PC-3 (cell line): ENCODE data around the gene ADK. TPM values are rescaled to one million over a fixed set of nuclear protein-coding genes. Genes with fewer than 3 reads are reported as not detected.

Source experiments
- ATAC-seq: fragments of 200-7000 bp; cut with Tn5 transposase; 2 replicates; pipeline ENCODE4 v1.9.1; 2020; ENCODE audit warnings: mild to moderate bottlenecking, moderate library complexity
- BruUV-seq: library from RNA; stranded (reverse); fragments of 400-500 nt; replicated peaks from 2 replicates; lab custom pipeline; 2021; lab: Mats Ljungman, UMichigan
- CTCF ChIA-PET: fragments of 300-600 bp; sonication (Branson Sonifier 250); formaldehyde crosslinking; loops from one replicate; lab custom pipeline; 2022; ENCODE audit warnings: antibody characterized with exemption; lab: Charles Lee
- POLR2A ChIA-PET: fragments of 300-600 bp; sonication (Branson Sonifier 250); formaldehyde crosslinking; loops from one replicate; lab custom pipeline; 2022; ENCODE audit warnings: antibody characterized with exemption; ENCODE audit not compliant: unreplicated experiment; lab: Charles Lee
- DNase-seq: peaks from one replicate; pipeline ENCODE4 v3.0.0-alpha.2; 2015
- H2AFZ ChIP-seq: fragments of 300-600 bp; sonication (generic); 2 replicates; pipeline ENCODE4 v1.6.0; 2016; ENCODE audit warnings: antibody characterized with exemption, low read length
- H3F3A ChIP-seq: fragments of 300-600 bp; sonication (generic); one replicate; pipeline ENCODE4 v1.6.0; 2017; ENCODE audit warnings: antibody characterized with exemption, low read length, control low read depth, mild to moderate bottlenecking; ENCODE audit not compliant: unreplicated experiment
- H3K27ac ChIP-seq: fragments of 300-600 bp; sonication (generic); 2 replicates; pipeline ENCODE4 v1.5.1; 2016; ENCODE audit warnings: mild to moderate bottlenecking, low read length
- H3K27me3 ChIP-seq: fragments of 300-600 bp; sonication (generic); 2 replicates; pipeline ENCODE4 v1.6.1; 2016; ENCODE audit warnings: low read length, mixed read lengths
- H3K36me3 ChIP-seq: fragments of 300-600 bp; sonication (generic); 2 replicates; pipeline ENCODE4 v1.6.1; 2016; ENCODE audit warnings: low read depth, mixed run types, low read length, mixed read lengths
- H3K4me1 ChIP-seq: fragments of 300-600 bp; sonication (generic); 2 replicates; pipeline ENCODE4 v1.5.1; 2016; ENCODE audit warnings: low read length; ENCODE audit not compliant: insufficient read depth
- H3K4me2 ChIP-seq: fragments of 300-600 bp; sonication (generic); 2 replicates; pipeline ENCODE4 v1.6.0; 2016; ENCODE audit warnings: low read length
- H3K4me3 ChIP-seq: fragments of 300-600 bp; sonication (generic); 2 replicates; pipeline ENCODE4 v1.5.1; 2016; ENCODE audit warnings: mild to moderate bottlenecking, low read length, mixed read lengths
- H3K79me2 ChIP-seq: fragments of 300-600 bp; sonication (generic); 2 replicates; pipeline ENCODE4 v1.6.1; 2017; ENCODE audit warnings: low read length, mixed read lengths
- H3K9ac ChIP-seq: fragments of 300-600 bp; sonication (generic); 2 replicates; pipeline ENCODE4 v1.6.0; 2016; ENCODE audit warnings: mild to moderate bottlenecking, low read length
- H3K9me2 ChIP-seq: fragments of 300-600 bp; sonication (generic); replicated peaks from 2 replicates; pipeline ENCODE4 v1.6.1; 2016; ENCODE audit warnings: mixed run types, low read length, mixed read lengths
- H3K9me3 ChIP-seq: fragments of 300-600 bp; sonication (generic); 2 replicates; pipeline ENCODE4 v1.6.1; 2016; ENCODE audit warnings: low read length, mixed read lengths
- H4K20me1 ChIP-seq: fragments of 300-600 bp; sonication (generic); 2 replicates; pipeline ENCODE4 v1.6.1; 2016; ENCODE audit warnings: low read length, mixed read lengths
- EZH2 ChIP-seq: fragments of 300-600 bp; sonication (generic); IDR thresholded peaks from one replicate; pipeline ENCODE4 v1.6.1; 2017; ENCODE audit warnings: antibody characterized with exemption, mild to moderate bottlenecking, low read length; ENCODE audit not compliant: unreplicated experiment
- EZH2phosphoT487 ChIP-seq: fragments of 300-600 bp; sonication (generic); IDR thresholded peaks from 2 replicates; pipeline ENCODE4 v1.6.1; 2018; ENCODE audit warnings: mild to moderate bottlenecking, antibody characterized with exemption, low read length, borderline replicate concordance
- intact Hi-C: fragments of 100-400 bp; cut with micrococcal nuclease; formaldehyde crosslinking; loops from 2 replicates; pipeline ENCODE4 v1.9.0; 2023
- total RNA-seq: library from RNA; depleted of rRNA; stranded (reverse); fragments of >200 nt; gene quantifications from 2 replicates; pipeline ENCODE4 v1.2.3, GENCODE V29; 2014
- TF ChIP-seq, protein P1 (sequence below): fragments of 300-600 bp; sonication (generic); conservative IDR thresholded peaks from 2 replicates; pipeline ENCODE4 v1.5.1; 2017; ENCODE audit warnings: antibody characterized with exemption, low read depth, mild to moderate bottlenecking, low read length

ADK gene
- total RNA-seq, 1 experiment from 2014 or later: 256 TPM

DNA sequence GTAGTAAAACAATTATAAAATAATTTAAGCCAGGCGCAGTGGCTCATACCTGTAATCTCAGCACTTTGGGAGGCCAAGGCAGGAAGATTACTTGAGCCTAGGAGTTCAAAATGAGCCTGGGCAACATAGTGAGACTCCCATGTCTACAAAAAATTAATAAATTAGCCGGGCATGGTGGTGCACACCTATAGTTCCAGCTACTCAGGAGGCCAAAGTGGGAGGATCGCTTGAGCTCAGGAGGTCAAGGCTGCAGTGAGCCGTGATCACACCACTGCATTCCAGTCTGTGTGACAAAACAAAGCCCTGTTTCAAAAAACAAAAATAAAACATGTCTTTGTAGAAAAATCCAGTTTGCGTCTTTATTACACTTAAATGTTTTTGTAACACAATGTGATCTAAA lies 533.4 kb downstream of the ADK start:
- CTCF ChIA-PET: no interaction called here
- Histone ChIP-seq H3K36me3 (0 out of 2 replicates have a peak, but pooled peaks cover 4% of the 10 kb centered on the region), H3K9me3 (no peaks in the 10 kb centered on the region), H2AFZ (no peak overlapping the region), H3K4me1 (peaks cover 5% of the 10 kb centered on the region), H4K20me1 (no peaks in the 10 kb centered on the region), H3K9ac (no peak overlapping the region), H3K9me2 (no peaks in the 10 kb centered on the region), H3K4me3 (no peak overlapping the region), H3K27ac (no peak overlapping the region), H3K4me2 (no peak overlapping the region), H3K27me3 (no peaks in the 10 kb centered on the region), H3F3A (no peaks in the 10 kb centered on the region), H3K79me2 (no peaks in the 10 kb centered on the region)
- POLR2A ChIA-PET: interaction anchor here (0.6 to 0.7 kb wide), 3 partner anchors 8 to 350 kb away, joined by 3 to 4 read pairs (median 3); no protein-coding TSS in a partner anchor
- intact Hi-C loops: loop anchor here (5.0 kb wide), 1 partner anchor 138 kb away; no protein-coding TSS in a partner anchor
- ATAC-seq: no peak
- BruUV-seq: no TSS peak
- no peak for DNase-seq
- TF ChIP-seq, protein P1, sequence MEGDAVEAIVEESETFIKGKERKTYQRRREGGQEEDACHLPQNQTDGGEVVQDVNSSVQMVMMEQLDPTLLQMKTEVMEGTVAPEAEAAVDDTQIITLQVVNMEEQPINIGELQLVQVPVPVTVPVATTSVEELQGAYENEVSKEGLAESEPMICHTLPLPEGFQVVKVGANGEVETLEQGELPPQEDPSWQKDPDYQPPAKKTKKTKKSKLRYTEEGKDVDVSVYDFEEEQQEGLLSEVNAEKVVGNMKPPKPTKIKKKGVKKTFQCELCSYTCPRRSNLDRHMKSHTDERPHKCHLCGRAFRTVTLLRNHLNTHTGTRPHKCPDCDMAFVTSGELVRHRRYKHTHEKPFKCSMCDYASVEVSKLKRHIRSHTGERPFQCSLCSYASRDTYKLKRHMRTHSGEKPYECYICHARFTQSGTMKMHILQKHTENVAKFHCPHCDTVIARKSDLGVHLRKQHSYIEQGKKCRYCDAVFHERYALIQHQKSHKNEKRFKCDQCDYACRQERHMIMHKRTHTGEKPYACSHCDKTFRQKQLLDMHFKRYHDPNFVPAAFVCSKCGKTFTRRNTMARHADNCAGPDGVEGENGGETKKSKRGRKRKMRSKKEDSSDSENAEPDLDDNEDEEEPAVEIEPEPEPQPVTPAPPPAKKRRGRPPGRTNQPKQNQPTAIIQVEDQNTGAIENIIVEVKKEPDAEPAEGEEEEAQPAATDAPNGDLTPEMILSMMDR: no peak
- no peak for TF ChIP-seq EZH2
- TF ChIP-seq EZH2phosphoT487: no peak

DNA sequence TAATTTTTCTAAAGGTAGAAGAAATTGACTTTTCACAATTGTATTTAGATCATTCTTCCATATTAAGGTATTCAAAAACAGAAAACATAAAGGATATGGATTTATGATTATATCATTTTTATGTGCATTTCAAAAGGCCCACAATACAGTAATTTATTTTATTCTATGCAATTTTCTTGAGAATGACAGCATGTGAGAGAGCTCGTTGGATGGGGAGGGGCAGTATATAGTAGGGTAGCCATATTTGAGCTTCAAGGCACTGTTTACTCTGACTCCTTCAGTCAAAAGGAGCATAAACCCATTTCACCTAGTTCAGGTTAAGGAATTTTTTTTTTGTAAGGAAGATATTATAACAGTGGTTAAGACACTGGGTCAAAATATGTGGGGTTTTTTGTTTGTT lies 534.5 kb downstream of the ADK start:
- Histone ChIP-seq H3K4me3 (no peak overlapping the region), H2AFZ (no peak overlapping the region), H3K79me2 (no peaks in the 10 kb centered on the region), H4K20me1 (no peaks in the 10 kb centered on the region), H3K9ac (no peak overlapping the region), H3K27ac (no peak overlapping the region), H3K9me3 (no peaks in the 10 kb centered on the region), H3F3A (no peaks in the 10 kb centered on the region), H3K4me2 (no peak overlapping the region), H3K9me2 (no peaks in the 10 kb centered on the region), H3K27me3 (no peaks in the 10 kb centered on the region), H3K36me3 (0 out of 2 replicates have a peak, but pooled peaks cover 4% of the 10 kb centered on the region), H3K4me1 (peaks cover 5% of the 10 kb centered on the region)
- ChIA-PET POLR2A (no interaction called here), CTCF (no interaction called here)
- no TSS peak for BruUV-seq
- intact Hi-C loops: no loop called here
- TF ChIP-seq EZH2 (no peak), EZH2phosphoT487 (no peak)
- TF ChIP-seq, protein P1: no peak
- DNase-seq: no peak
- no peak for ATAC-seq

DNA sequence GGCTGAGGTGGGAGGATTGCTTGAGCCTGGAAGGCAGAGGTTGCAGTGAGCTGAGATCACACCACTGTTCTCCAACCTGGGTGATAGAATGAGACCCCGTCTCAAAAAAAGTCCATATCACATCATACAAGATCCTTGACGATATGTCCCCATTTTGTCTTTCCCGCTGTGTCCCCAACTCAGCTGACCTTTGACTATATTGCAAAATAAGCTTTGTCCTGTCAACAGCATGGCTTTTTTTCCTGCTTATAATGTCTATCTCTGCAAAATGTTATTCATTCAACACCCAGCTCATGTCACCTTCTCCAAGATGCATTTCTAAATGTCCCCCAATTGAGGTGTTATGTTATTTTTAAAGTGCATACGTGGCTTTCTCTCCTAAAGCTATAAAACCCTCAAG lies 539.4 kb downstream of the ADK start:
- DNase-seq (no peak), ATAC-seq (no peak)
- no peaks in the 10 kb centered on the region for H3K9me3 ChIP-seq
- intact Hi-C loops: no loop called here
- H3K4me3 ChIP-seq: no peak overlapping the region
- H3K27ac ChIP-seq: no peak overlapping the region
- H3K27me3 ChIP-seq: no peaks in the 10 kb centered on the region
- BruUV-seq: no TSS peak
- no peaks in the 10 kb centered on the region for H3K4me1 ChIP-seq
- H3K4me2 ChIP-seq: no peak overlapping the region
- 0 out of 2 replicates have a peak, but pooled peaks cover 4% of the 10 kb centered on the region for H3K36me3 ChIP-seq
- peaks cover 5% of the 10 kb centered on the region for H3F3A ChIP-seq
- TF ChIP-seq, protein P1: no peak
- TF ChIP-seq EZH2phosphoT487: no peak
- TF ChIP-seq EZH2: no peak
- H3K9me2 ChIP-seq: no peaks in the 10 kb centered on the region
- CTCF ChIA-PET: no interaction called here
- no peaks in the 10 kb centered on the region for H4K20me1 ChIP-seq
- no peak overlapping the region for H3K9ac ChIP-seq
- H2AFZ ChIP-seq: no peak overlapping the region
- POLR2A ChIA-PET: interaction anchor here (1.0 kb wide), 1 partner anchor 14 kb away, joined by 3 read pairs; no protein-coding TSS in a partner anchor
- no peaks in the 10 kb centered on the region for H3K79me2 ChIP-seq
